ENCODE results near the gene TBC1D2.
"Not testable (repeated sequence)": the region's sequence is repeated elsewhere in the genome, so short reads cannot be mapped to it uniquely, and the experiment has no call there.

Gene TBC1D2

DNA sequence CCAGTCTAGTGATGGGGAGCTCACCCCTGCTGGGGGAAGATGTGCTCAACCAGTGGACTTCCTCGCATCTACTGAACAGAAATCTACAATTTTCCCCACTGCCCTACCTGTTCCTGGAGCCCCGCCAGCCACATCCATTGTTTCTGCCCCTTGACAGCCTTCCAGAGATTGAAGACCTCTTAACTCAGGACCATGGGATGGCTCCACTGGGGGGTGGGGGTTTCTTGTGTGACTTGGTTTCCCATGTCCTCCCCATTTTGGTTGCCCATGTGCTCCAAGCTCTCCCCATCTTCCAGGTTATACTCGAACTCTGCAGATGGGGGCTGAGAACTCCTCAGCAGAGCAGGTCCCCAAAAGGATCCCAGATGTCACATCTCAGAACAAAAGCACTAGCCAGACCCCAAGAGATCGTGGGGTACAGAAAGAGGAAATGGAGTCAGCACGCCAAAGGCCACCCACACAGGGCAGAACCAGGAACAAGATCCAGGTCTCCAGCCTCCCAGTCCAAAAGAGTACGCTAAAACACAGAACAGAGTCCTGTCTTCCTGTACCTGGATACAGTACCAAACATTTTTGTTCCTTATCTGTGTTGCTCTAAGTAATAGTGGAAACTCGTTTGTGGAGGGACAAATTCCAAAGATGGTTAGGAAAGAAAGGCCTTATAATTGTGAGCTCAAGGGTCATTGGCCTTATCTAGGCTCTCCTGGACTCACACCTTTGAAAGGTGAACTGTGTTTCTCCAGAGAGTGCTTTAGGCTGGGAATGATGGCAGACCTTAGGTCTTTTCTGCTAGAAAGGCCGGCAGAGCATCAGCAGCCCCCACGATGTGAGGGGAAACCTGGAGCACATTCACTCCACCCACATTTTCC, 78.8 kb downstream of the TBC1D2 start:
- ChIA-PET POLR2A (no interaction called here), CTCF (interaction anchor here (0.9 to 1.7 kb wide), 3 partner anchors 12 to 29 kb away, joined by 3 to 4 read pairs (median 3); no protein-coding TSS in a partner anchor)
- TF ChIP-seq, protein P1, sequence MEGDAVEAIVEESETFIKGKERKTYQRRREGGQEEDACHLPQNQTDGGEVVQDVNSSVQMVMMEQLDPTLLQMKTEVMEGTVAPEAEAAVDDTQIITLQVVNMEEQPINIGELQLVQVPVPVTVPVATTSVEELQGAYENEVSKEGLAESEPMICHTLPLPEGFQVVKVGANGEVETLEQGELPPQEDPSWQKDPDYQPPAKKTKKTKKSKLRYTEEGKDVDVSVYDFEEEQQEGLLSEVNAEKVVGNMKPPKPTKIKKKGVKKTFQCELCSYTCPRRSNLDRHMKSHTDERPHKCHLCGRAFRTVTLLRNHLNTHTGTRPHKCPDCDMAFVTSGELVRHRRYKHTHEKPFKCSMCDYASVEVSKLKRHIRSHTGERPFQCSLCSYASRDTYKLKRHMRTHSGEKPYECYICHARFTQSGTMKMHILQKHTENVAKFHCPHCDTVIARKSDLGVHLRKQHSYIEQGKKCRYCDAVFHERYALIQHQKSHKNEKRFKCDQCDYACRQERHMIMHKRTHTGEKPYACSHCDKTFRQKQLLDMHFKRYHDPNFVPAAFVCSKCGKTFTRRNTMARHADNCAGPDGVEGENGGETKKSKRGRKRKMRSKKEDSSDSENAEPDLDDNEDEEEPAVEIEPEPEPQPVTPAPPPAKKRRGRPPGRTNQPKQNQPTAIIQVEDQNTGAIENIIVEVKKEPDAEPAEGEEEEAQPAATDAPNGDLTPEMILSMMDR (IDR thresholded peaks at IDR 0.05; ENCODE audit: control extremely low read depth, extremely low read depth, low read depth, missing control alignments): no peak
- DNase-seq (ENCODE audit: extremely low spot score): no peak

GRCh38 chr9:98175762-98176161, 79.7 kb downstream of the TBC1D2 start:
- ChIA-PET CTCF (interaction anchor here (1.1 kb wide), 1 partner anchor 18 kb away, joined by 4 read pairs; no protein-coding TSS in a partner anchor), POLR2A (no interaction called here)
- TF ChIP-seq, protein P1 (IDR thresholded peaks at IDR 0.05; ENCODE audit: control extremely low read depth, extremely low read depth, low read depth, missing control alignments): no peak
- DNase-seq (ENCODE audit: extremely low spot score): no peak

GRCh38 chr9:98175028-98175569, 80.3 kb downstream of the TBC1D2 start:
- TF ChIP-seq, protein P1 (IDR thresholded peaks at IDR 0.05; ENCODE audit: control extremely low read depth, extremely low read depth, low read depth, missing control alignments): no peak
- ChIA-PET CTCF (interaction anchor here (1.5 kb wide), 1 partner anchor 13 kb away, joined by 5 read pairs; no protein-coding TSS in a partner anchor), POLR2A (no interaction called here)
- no peak for DNase-seq (ENCODE audit: extremely low spot score)

DNA sequence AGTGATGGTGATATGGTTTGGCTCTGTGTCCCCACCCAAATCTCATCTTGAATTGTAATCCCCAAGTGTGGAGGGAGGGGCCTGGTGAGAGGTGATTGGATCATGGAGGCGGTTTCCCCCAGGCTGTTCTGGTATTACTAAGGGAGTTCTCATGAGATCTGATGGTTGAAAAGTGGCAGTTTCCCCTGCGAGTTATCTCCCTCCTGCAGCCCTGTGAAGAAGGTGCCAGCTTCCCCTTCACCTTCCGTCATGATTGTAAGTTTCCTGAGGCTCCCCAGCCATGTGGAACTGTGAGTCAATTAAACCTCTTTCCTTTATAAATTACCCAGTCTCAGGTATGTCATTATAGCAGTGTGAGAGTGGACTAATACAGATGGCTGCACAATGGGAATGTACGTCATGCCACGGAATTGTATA, 80.9 kb downstream of the TBC1D2 start:
- CTCF ChIA-PET: interaction anchor here (0.8 to 1.5 kb wide), 2 partner anchors 13 to 600 kb away, joined by 3 to 5 read pairs; no protein-coding TSS in a partner anchor
- DNase-seq (ENCODE audit: extremely low spot score); POLR2A ChIA-PET: not testable (repeated sequence)

DNA sequence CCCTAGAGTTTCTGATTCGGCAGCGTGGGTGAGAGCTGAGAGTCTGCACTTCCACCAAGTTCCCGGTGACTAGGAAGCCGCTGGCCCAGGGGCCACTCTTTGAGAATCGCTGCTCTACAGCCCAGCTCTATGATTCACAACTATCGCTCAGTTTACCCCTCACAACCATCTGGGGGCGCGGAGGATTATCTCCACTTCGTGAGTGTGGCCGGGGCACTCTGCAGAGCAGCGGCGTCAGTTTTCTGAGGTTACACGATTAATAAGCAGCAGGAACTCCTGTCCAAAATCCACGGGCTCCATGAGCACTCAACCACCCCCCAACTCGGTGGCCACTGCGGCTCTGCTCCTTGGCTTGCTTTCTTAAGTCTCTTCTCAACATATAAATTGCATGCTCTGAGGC, 82.3 kb downstream of the TBC1D2 start:
- ChIA-PET POLR2A (no interaction called here), CTCF (interaction anchor here (1.0 to 1.2 kb wide), 2 partner anchors 21 to 32 kb away, joined by 3 read pairs; no protein-coding TSS in a partner anchor)
- TF ChIP-seq, protein P1 (IDR thresholded peaks at IDR 0.05; ENCODE audit: control extremely low read depth, extremely low read depth, low read depth, missing control alignments): no peak
- no peak for DNase-seq (ENCODE audit: extremely low spot score)

DNA sequence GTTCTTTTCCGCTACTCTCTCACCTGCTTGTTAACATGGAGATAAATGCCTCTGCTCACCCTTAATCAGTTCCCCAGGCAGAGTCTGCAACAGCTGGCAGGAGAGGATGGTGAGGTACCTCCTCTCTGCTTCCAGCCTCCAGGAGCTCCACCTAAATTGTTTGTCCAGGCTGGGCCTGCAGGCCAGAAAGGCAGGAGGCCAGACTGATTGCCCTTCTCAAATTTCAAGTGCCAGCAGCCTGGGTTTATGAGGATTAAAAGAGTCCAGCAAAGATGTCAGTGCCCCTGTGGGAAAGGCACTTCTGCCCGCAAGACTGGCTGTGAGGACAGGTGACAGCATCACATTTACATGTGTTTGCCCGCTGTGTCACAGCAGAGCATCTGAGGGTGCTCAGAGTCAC, 82.8 kb downstream of the TBC1D2 start:
- CTCF ChIA-PET: interaction anchor here (0.9 to 3.1 kb wide), 4 partner anchors 10 to 33 kb away, joined by 3 to 9 read pairs (median 4); no protein-coding TSS in a partner anchor
- TF ChIP-seq, protein P1 (IDR thresholded peaks at IDR 0.05; ENCODE audit: control extremely low read depth, extremely low read depth, low read depth, missing control alignments): no peak
- POLR2A ChIA-PET: no interaction called here
- DNase-seq (ENCODE audit: extremely low spot score): no peak
